HEK293T (cell line): ENCODE data around the gene PPFIBP1.

ENCODE experiments used
- BHLHE40 ChIP-seq: fragments of 450-650 bp; IDR thresholded peaks from 2 replicates; pipeline ENCODE4 v1.6.1; 2016; ENCODE audit warnings: mild to moderate bottlenecking, moderate library complexity, borderline replicate concordance
- FOXA1 ChIP-seq: fragments of 450-650 bp; IDR thresholded peaks from 2 replicates; pipeline ENCODE4 v1.6.1; 2016; ENCODE audit warnings: mild to moderate bottlenecking
- FOXK2 ChIP-seq: fragments of 450-650 bp; IDR thresholded peaks from 2 replicates; pipeline ENCODE4 v1.6.1; 2016; ENCODE audit warnings: mild to moderate bottlenecking
- FOXM1 ChIP-seq: fragments of 450-650 bp; IDR thresholded peaks from 2 replicates; pipeline ENCODE4 v1.6.1; 2017; ENCODE audit warnings: mild to moderate bottlenecking, borderline replicate concordance
- HDGF ChIP-seq: fragments of 450-650 bp; IDR thresholded peaks from 2 replicates; pipeline ENCODE4 v1.6.1; 2017; ENCODE audit warnings: antibody characterized with exemption, borderline replicate concordance
- LEF1 ChIP-seq: fragments of 450-650 bp; IDR thresholded peaks from 2 replicates; pipeline ENCODE4 v1.6.1; 2017; ENCODE audit warnings: mild to moderate bottlenecking, borderline replicate concordance
- SP1 ChIP-seq: fragments of 450-650 bp; IDR thresholded peaks from 2 replicates; pipeline ENCODE4 v1.6.1; 2017
- SUZ12 ChIP-seq: fragments of 450-650 bp; IDR thresholded peaks from 2 replicates; pipeline ENCODE4 v1.6.1; 2016; ENCODE audit warnings: mild to moderate bottlenecking
- TARDBP ChIP-seq: fragments of 450-650 bp; IDR thresholded peaks from 2 replicates; pipeline ENCODE4 v1.6.1; 2016
- ZNF384 ChIP-seq: fragments of 450-650 bp; IDR thresholded peaks from 2 replicates; pipeline ENCODE4 v1.6.1; 2016

- TF ChIP-seq SP1 (no peak), FOXA1 (no peak), BHLHE40 (no peak), SUZ12 (no peak), ZNF384 (no peak), HDGF (no peak), TARDBP (no peak), FOXK2 (no peak), LEF1 (no peak), FOXM1 (no peak)
These were observed 31.4 kb downstream of the PPFIBP1 start for GRCh38 chr12:27555361-27555760.
